OCI-LY1 (cell line): ENCODE measurements around the gene NEK6.

Experiments used
- H2AFZ ChIP-seq: fragments of 200-600 bp; sonication (generic), shearing (Covaris generic); 2 replicates; pipeline ENCODE4 v1.6.0; 2014; ENCODE audit warnings: antibody characterized with exemption, mild to moderate bottlenecking, low read length
- H3F3A ChIP-seq: fragments of 200-600 bp; sonication (generic), shearing (Covaris generic); 2 replicates; pipeline ENCODE4 v1.6.0; 2014; ENCODE audit warnings: mild to moderate bottlenecking, antibody characterized with exemption, low read length, moderate library complexity; ENCODE audit not compliant: insufficient read depth
- H3K27ac ChIP-seq: fragments of 200-600 bp; sonication (generic); 2 replicates; pipeline ENCODE4 v1.5.1; 2014; ENCODE audit warnings: low read length, mixed run types, mild to moderate bottlenecking, low read depth; ENCODE audit not compliant: poor library complexity, severe bottlenecking
- H3K27me3 ChIP-seq: fragments of 200-600 bp; sonication (generic); 2 replicates; pipeline ENCODE4 v1.6.0; 2014; ENCODE audit warnings: antibody characterized with exemption, mild to moderate bottlenecking, low read length, moderate library complexity; ENCODE audit not compliant: insufficient read depth
- H3K36me3 ChIP-seq: fragments of 200-600 bp; sonication (generic); 2 replicates; pipeline ENCODE4 v1.6.1; 2014; ENCODE audit warnings: mild to moderate bottlenecking, antibody characterized with exemption, low read length, moderate library complexity, mixed read lengths; ENCODE audit not compliant: insufficient read depth
- H3K4me1 ChIP-seq: fragments of 200-600 bp; sonication (generic); 2 replicates; pipeline ENCODE4 v1.5.1; 2014; ENCODE audit warnings: mild to moderate bottlenecking, low read length, moderate library complexity; ENCODE audit not compliant: insufficient read depth, severe bottlenecking
- H3K4me2 ChIP-seq: fragments of 200-600 bp; sonication (generic), shearing (Covaris generic); 2 replicates; pipeline ENCODE4 v1.6.1; 2014; ENCODE audit warnings: low read length
- H3K4me3 ChIP-seq: fragments of 200-600 bp; sonication (generic); 2 replicates; pipeline ENCODE4 v1.5.1; 2014; ENCODE audit warnings: low read length, low read depth, mild to moderate bottlenecking, mixed read lengths; ENCODE audit not compliant: poor library complexity, severe bottlenecking
- H3K79me2 ChIP-seq: fragments of 200-600 bp; shearing (Covaris generic); 2 replicates; pipeline ENCODE4 v1.6.1; 2016; ENCODE audit warnings: mixed run types, low read length, mixed read lengths; ENCODE audit not compliant: insufficient read depth
- H3K9ac ChIP-seq: fragments of 200-600 bp; sonication (generic), shearing (Covaris generic); 2 replicates; pipeline ENCODE4 v1.6.1; 2014; ENCODE audit warnings: mild to moderate bottlenecking, low read length, mixed read lengths
- H3K9me2 ChIP-seq: fragments of 200-600 bp; sonication (generic), shearing (Covaris generic); 2 replicates; pipeline ENCODE4 v1.6.1; 2014; ENCODE audit warnings: low read depth, mild to moderate bottlenecking, low read length, mixed read lengths
- H3K9me3 ChIP-seq: fragments of 200-600 bp; shearing (Covaris generic); 2 replicates; pipeline ENCODE4 v1.6.1; 2014; ENCODE audit warnings: low read length, mixed read lengths
- H4K20me1 ChIP-seq: fragments of 200-600 bp; sonication (generic), shearing (Covaris generic); 2 replicates; pipeline ENCODE4 v1.6.0; 2016; ENCODE audit warnings: mild to moderate bottlenecking, low read length; ENCODE audit not compliant: insufficient read depth
- EZH2 ChIP-seq: fragments of 200-600 bp; sonication (generic), shearing (Covaris generic); IDR thresholded peaks from 2 replicates; pipeline ENCODE4 v1.8.0; 2017; ENCODE audit warnings: borderline replicate concordance, mixed run types, mild to moderate bottlenecking, antibody characterized with exemption, low read length, moderate library complexity, mixed read lengths
- TF ChIP-seq, protein P1 (sequence below): fragments of 200-600 bp; sonication (generic), shearing (Covaris generic); IDR thresholded peaks from 2 replicates; pipeline ENCODE4 v1.5.1; 2017; ENCODE audit warnings: mild to moderate bottlenecking, antibody characterized with exemption, low read length, moderate library complexity, mixed read lengths

Gene NEK6

DNA sequence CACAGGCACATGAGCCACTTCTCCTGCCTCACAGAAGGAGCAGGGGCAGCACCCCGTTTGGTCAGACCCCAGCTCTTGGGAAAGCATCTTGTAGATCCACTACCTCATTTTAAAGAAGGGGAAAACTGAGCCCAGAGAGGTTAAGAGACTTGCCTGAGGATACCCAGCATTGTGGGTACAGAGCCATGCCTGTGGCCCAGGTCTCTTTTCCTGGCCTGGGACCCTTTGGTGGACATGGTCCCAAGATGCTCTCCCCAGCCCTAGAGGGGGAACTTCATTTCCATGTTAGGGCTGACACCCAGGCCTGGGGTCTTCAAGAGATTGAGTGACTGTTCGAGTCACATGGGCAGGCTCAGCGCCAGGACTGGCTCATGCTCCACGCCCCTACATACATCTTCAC lies 64.2 kb downstream of the NEK6 start:
- Histone ChIP-seq H3K9ac (no peak overlapping the region), H3K9me3 (no peaks in the 10 kb centered on the region), H3K4me2 (no peak overlapping the region), H3K27ac (no peak overlapping the region), H3K9me2 (no peaks in the 10 kb centered on the region), H4K20me1 (no peaks in the 10 kb centered on the region), H3F3A (no peaks in the 10 kb centered on the region), H3K4me3 (no peak overlapping the region), H2AFZ (no peak overlapping the region), H3K79me2 (no peaks in the 10 kb centered on the region), H3K27me3 (no peaks in the 10 kb centered on the region), H3K4me1 (no peaks in the 10 kb centered on the region), H3K36me3 (no peaks in the 10 kb centered on the region)
- TF ChIP-seq, protein P1, sequence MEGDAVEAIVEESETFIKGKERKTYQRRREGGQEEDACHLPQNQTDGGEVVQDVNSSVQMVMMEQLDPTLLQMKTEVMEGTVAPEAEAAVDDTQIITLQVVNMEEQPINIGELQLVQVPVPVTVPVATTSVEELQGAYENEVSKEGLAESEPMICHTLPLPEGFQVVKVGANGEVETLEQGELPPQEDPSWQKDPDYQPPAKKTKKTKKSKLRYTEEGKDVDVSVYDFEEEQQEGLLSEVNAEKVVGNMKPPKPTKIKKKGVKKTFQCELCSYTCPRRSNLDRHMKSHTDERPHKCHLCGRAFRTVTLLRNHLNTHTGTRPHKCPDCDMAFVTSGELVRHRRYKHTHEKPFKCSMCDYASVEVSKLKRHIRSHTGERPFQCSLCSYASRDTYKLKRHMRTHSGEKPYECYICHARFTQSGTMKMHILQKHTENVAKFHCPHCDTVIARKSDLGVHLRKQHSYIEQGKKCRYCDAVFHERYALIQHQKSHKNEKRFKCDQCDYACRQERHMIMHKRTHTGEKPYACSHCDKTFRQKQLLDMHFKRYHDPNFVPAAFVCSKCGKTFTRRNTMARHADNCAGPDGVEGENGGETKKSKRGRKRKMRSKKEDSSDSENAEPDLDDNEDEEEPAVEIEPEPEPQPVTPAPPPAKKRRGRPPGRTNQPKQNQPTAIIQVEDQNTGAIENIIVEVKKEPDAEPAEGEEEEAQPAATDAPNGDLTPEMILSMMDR = no peak
- no peak for TF ChIP-seq EZH2

DNA sequence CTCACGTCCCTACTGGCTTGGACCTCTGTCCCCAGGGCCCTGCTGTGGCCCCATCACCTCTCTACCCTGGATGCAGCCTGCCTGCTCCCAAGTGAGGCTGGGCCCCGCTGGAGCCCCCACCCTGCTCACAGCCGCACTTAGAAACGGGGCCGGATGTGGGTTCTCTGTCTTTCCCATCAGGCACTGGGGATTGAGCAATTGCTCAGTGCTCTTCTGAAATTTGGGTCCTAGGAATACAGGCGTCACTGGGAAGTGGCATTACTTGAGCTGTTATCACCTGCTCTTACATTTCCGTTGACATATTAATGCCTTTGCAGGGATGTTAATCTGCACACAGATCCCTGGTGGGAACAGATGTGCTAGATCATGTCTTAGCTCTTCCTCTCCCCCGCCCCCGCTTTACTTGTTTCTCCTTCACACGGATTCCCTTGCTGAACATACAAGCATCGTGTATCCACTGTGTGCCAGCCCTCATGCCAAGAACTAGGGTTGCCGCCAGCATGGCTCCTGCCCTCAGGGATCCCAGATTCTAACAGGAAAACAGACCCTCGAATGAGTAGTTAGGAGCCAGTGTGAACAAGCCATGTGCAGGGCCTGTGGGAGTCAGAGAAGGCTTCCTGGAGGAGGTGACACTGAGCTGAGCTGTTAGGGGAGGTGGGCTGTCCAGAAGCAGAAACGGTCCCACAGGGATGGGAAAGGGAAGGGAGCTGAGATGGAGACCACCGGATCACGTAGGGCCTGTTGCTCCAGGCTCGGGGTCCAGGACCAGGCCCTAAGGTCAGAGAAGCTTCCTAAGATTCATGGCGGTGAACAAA lies 65.1 kb downstream of the NEK6 start:
- peaks cover 3% of the 10 kb centered on the region; the same call in 1 of the 2 replicates for H3K27me3 ChIP-seq
- TF ChIP-seq, protein P1 = no peak
- no peak for TF ChIP-seq EZH2
- no peak overlapping the region for H3K4me3 ChIP-seq
- H3K4me1 ChIP-seq = no peaks in the 10 kb centered on the region
- H3K36me3 ChIP-seq = no peaks in the 10 kb centered on the region
- no peak overlapping the region for H3K27ac ChIP-seq
- H3K9me2 ChIP-seq = no peaks in the 10 kb centered on the region
- no peak overlapping the region for H3K9ac ChIP-seq
- H2AFZ ChIP-seq = no peak overlapping the region
- H3K79me2 ChIP-seq = no peaks in the 10 kb centered on the region
- H3F3A ChIP-seq = no peaks in the 10 kb centered on the region
- no peaks in the 10 kb centered on the region for H4K20me1 ChIP-seq
- no peak overlapping the region for H3K4me2 ChIP-seq
- no peaks in the 10 kb centered on the region for H3K9me3 ChIP-seq

DNA sequence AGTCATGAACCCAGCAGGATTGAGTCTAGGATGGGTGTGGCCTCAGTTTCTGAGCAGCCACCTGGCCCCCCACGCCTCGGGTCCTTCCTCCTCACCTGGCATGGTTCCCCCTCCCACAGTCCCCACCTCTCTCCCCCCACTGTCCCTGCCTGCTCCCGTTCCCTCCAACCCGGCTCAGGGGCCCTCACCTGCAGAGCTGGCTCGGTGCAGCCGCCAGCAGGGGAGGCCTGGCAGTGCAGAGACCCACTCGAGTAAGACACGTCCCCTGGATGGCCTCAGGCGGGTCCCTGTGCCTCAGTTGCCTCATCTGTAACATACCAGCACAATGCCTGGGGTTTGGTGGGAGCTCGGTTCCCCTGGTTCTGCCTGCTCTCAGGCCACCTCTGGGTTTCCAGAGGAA lies 66.2 kb downstream of the NEK6 start:
- H3K4me3 ChIP-seq = no peak overlapping the region
- H3K9ac ChIP-seq = no peak overlapping the region
- H3K27me3 ChIP-seq = peaks cover 3% of the 10 kb centered on the region; the same call in 1 of the 2 replicates
- H3K27ac ChIP-seq = no peak overlapping the region
- H3K4me2 ChIP-seq = no peak overlapping the region
- H3K9me3 ChIP-seq = no peaks in the 10 kb centered on the region
- no peaks in the 10 kb centered on the region for H3K4me1 ChIP-seq
- no peaks in the 10 kb centered on the region for H3K79me2 ChIP-seq
- H3F3A ChIP-seq = no peaks in the 10 kb centered on the region
- no peaks in the 10 kb centered on the region for H4K20me1 ChIP-seq
- H2AFZ ChIP-seq = no peak overlapping the region
- no peak for TF ChIP-seq EZH2
- TF ChIP-seq, protein P1 = no peak
- no peaks in the 10 kb centered on the region for H3K9me2 ChIP-seq
- H3K36me3 ChIP-seq = no peaks in the 10 kb centered on the region
